ENCODE results near the gene PTPA.

Gene PTPA

DNA sequence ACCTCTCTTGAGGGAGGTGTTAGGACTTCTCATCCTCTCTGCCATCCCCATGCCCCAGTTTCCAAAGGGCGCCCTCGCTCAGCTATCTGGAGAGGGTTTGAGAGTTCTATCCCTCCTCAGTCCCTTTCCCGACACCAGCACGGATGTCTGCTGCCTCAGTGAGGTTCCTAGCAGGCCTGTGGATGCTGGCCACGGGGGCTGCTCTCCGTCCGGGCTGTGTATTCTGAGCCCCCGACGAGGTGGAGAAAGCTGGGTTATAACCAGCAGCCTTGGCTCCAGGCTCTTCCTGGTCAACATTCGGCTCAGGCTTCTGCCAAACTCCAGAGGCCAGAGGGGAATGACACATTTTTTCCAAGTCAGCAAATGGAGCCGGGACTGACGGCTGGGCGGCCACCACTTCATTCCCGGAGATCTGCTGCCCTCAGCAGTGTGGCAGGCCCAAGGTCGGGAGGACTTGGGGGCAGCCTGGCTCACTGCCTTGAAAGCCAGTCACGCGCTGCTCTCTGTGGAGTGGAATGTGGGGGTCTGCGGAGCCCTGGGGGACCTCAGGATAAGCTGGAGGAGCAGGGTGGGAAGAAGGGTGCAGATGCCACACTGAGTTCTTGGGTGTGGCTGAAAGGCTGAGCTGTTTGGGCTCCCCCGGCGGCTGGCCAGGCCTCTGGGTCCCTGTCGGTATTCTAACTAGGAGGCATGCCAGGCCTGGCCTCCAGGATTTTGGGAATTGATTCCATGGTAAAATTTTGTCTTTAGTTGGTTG lies 27.4 kb downstream of the PTPA start:
- no peak for DNase-seq

- DNase-seq: peak; percentile 58
These were observed 28.2 kb downstream of the PTPA start for GRCh38 chr9:129139233-129139992.

- peak; percentile 82 for DNase-seq
These were observed 28.8 kb downstream of the PTPA start for GRCh38 chr9:129139993-129140396.

DNA sequence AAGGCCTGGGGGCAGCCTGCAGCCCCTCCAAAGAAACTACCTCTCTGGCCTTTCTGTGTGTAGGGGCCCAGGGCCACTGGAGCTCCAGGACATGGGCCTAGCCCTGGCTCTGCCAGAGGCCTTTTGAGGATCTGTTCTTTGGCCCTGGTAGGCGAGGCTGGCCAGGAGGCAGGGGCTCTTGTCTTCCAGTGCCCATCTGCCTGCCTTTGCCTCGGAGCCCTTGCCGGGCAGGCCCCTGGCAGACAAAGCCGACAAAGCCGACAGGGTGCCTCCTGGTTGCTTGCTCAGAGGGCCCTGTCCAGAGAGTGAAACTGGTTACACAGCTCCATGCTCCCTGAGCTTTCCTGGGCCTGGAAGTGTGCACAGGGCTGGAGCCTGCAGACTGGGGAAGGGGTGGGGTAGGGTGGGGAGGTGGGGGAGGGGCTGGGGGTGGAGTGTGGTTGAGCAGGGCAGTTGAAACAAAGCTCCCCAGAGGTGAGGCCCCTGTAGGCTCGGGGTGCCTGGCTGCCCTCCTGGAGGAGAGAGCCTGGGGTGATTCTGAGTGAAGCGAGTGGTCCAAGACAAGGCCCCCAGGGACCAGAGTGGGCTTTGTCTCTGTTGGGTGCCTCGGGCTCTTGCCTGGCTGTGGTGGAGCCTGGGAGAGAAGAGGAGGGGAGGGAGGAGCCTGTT lies 29.3 kb downstream of the PTPA start:
- DNase-seq: no peak

DNA sequence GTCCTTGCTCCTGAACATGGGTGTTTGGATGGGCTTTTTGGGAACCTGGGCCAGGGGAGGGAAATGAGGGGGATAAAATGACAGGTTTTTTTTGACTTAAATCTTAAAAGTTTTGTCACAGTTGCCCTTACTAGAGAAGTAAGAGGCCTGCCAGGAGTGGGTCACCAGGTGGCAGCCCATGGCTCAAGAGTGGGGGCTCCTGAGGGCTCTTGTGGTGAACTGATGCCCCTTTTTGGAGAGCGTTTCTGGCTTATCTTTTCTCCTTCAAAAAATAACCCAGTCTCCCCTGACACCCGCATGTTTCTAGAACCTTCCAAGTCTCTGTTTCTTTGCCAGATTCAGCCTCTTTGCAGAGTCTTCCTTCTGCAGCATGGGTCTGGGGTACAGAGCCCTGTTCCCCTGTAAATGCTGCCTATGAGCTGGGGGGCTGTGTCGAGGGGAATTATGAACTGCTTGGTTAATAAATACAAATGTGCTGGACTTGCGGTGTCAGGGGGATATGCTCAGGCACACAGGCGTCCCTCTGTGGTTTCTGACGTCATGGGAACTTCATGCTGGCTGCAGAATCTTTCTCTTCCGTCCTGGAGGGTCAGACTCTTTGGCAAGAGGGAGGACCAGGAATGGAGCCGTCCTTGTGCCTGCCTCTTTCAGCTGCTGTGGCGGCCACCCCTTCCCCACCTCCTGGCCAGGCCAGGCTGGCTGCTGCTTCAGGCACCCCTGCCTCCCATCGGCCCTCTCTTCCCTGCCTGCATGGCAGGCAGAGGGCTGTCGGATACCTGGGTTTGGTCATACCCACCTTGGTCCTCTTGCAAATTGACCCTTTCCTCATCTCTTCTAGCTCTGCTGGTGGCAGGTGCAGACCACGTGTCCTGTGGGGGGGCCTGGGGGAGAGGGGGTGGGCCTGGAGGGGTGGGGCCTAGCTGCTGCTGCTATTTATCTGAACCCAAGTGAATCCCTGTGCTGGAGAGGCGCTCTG lies 30.1 kb downstream of the PTPA start:
- DNase-seq: no peak

DNA sequence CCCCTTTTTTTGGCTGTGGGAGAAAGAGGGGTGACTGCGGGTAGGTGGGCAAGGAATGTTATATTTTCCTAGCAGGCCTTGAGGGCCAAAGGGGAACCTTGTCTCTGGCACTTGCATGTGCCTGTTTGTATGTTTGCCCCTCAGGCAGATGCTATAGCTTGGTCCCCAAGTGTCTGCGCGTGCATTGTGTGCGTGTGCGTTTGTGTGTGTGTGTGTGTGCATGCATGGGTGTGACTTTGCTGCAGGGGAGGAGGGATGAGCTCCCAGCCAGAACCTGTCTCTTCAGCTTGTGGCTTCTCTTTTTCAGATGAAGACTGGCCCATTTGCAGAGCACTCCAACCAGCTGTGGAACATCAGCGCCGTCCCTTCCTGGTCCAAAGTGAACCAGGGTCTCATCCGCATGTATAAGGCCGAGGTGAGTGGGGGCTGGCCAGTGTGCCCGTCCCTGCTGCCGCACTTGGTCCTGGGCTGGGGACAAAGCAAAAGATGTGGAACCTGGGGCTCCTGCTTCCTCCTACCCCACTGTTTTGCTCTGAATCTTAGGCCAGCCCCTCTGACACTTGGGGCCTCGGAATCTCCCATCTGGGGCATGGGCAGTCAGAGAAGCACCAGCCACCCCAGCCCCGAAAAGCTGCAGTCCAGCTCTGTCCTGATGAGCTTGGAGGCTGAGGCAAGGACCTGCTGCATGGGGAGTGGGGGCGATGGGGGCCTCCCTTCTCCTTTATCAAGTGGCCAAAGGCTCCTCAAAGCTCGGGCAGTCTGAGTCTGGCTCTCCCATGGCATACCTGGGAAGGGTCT lies 31.1 kb downstream of the PTPA start:
- DNase-seq: no peak

DNA sequence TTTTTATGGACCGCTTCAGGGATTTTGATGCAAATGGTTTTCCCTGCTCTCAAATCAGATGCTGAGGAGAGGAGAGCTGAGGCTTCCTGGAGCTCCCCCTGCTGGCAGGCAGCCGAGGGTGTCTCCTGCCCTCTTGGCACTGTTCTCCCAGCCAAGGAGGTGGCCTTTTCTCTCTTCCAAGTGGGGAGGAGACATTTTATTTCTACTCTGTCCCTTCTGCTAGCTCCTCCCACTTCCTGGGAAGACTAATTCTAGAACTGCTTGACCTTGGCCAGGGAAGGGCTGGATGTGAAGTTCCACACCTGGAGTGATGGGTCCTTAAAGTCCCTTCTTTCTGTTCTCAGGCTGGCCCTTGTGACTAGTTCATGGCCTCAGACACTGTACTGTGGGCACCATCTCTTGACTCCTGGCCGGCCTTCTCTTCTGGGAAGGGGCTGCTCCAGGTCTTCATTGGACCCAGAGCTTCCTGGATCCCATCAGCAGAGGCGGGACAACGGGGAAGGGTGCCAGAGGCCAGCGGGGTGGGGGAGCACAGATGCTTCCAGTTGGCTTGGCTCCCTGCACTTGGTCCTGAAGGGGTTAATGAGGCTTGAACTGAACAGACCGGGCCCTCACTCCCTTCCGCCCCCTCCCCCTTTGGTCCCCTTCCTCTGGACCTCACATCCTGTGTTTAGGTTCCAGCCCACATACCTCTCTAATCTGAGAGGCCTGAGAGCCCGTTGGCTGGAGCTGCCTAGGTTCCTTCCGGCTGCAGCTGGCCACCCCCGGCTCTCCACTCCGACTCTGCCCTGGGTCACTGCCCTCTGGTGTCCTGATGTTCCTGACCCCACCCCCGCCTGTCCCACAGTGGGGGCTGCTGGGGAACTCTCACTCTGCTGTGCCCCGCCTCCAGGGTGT lies 32.1 kb downstream of the PTPA start:
- peak; percentile 64 for DNase-seq

- DNase-seq: no peak
These were observed 34.1 kb downstream of the PTPA start for GRCh38 chr9:129145316-129145715.

DNA sequence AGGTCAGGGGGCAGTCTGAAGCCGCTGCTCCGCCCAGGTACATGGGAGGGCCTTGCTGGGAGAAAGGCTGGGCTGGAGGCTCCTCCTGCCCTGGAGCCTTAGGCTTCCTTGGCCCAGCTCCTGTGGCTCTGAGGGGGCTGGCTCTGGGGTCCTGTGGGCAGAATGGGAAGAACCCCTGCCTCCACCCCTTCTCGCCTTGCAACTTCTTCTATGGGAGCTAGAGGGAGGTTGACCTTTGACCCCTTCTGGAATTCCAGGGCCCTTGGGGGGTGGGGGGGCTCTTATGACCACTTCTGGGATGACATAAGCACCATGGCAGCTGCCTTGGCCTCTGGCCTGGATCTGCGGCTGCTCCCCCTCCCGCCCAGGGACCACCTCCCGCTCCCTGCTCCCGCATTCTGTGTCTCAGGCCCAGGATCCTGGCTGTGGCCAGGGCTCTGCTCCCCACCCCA lies 34.7 kb downstream of the PTPA start:
- DNase-seq: no peak

- DNase-seq: no peak
These were observed 35.3 kb downstream of the PTPA start for GRCh38 chr9:129146441-129146941.

DNA sequence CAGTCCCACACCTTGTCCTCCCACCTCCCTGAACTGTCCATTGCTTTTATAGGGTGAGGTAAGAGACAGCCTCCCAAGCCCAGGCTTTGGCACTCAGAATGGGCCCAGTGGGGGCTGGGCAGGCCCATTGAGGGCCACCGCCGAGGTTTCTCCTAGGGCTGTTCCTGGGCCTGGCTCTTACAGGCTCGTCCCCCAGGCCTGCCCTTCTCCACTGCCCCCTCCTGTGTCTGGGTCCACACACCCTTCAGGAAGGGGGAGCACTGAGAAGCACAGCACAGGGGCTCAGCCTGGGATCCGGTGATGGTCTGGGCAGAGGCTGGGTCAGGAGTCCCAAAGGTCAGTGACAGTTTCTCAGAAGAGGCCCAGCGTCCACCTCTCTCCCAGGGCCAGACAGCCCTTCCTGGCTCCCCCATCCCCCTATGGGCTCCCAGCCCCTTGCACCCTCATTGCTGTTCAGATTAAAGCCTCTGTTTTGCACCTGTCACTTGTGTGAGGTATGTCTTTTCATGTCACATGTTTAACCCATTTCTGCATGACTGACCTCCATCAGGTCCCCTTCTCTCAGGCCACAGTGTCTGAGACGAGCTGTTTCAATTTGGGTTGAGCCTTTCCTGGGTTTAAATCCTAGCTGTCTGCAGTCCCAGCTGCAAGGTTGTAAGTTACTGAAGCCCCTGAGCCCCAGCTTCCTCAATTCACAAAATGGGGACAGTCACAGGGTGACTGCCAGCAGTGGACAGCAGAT lies 37.4 kb downstream of the PTPA start:
- DNase-seq: no peak

- no peak for DNase-seq
These were observed 38.2 kb downstream of the PTPA start for GRCh38 chr9:129149442-129149841.

- DNase-seq: no peak
These were observed 38.9 kb downstream of the PTPA start for GRCh38 chr9:129150122-129150521.

DNA sequence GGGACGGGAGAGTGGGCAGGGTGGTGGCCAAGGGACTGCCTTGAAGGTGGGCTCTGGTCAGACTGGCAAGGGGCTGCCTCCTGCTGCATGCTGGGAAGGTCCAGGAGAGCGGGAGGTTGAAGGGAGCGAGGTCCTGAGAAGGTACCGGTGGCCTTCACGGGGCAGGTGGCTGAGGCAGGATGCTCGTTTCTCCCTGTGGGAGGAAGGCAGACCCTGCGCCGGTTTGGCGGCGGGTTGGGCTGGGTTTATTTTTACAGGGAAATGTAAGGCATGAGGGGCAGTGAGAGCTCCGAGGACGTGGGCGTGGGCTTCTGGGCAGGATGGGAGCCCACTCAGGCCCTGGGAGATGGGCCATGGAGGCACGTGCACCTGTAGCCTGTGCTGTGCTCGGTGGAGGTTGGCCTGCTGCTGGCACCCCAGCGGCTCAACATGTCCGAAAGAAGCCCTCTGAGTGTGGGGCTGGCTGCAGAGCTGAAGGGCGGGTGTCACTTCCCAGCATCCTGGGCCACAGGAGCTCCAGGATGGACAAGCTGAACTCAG lies 39.5 kb downstream of the PTPA start:
- no peak for DNase-seq

DNA sequence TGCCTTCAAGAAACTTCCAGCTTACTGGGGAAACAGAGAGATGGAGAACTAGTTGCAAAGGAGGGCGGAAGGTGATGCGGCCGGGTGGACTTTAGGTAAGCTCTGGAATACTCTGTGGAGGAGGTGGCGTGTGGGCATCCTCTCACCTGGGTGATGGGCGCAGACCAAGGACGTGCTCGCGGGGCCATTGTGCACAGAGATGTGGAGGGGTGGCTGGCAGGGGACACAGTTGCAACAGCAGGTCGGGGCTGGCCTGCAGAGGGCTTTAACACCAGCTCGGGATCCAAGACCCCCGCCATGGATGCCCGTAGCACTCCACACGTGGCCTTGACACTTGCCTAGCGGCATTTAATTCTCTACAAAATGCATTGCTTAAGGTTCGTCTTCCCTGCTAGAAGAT lies 40.3 kb downstream of the PTPA start:
- no peak for DNase-seq

DNA sequence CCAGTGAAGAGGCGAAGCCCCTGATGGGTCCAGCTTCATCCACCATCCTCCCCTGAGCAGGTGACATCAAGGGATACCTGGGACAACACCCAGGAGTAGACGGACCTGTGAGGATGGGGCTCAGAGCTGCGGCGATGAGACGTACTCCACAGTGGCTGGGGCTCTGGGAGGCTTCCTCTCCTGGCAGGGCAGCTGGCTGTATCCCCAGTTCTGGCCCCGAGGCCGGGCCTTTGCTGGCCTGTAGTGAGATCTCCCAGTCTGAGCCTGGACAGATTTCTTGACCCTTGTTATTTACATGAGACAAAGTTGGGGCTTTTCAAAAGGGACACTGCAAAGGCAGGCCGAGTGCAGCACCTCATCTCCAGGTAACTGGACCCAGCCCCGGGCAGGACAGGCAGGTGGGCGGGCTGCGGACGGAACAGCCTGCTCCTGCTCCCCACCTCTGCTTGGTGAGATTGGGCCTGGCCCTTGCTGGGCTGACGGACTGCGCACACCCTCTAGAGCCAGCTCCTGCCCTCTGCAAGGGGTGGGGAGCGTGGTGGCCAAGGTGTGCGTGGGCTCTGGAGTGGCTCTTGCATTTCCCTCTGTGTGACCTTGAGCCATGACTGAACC lies 43.8 kb downstream of the PTPA start:
- DNase-seq: no peak

- DNase-seq: no peak
These were observed 44.9 kb downstream of the PTPA start for GRCh38 chr9:129156163-129156562.

DNA sequence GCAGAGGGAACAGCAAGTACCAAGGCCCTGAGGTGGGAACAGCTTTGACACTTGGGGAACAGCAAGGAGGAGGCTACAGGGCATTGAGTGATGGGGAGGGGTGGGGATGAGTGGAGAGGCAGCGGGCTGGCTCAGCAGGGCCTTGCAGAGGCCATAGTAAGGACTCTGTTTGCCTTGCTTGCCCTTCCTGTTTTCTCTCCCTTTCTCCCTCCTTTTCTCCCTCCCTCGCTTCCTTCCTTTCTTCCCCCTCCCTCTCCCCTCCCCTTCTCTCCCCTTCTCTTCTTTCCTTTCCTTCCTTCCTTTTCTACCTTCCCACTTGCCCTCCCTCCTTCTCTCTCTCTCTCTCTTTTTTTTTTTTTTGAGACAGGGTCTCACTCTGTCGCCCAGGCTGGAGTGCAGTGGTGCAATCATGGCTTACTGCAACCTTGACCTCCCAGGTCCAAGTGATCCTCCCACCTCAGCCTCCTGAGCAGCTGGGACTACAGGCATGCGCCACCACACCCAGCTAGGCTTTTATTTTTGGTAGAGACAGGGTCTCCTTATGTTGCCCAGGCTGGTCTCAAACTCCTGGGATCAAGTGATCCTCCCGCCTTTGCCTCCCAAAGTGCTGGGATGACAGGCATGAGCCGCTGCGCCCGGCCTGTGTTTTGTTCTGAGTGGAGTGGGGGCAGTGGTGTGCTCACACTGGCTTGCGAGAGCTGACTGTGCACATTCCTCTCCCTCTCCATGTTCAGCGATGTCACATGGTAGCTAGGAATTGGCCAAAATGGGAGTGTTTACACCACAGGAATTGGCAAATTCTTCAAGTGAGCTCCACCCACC lies 49.7 kb downstream of the PTPA start:
- no peak for DNase-seq

Data from stimulated activated naive CD4-positive, alpha-beta T cell treated with Interleukin-2 at 50 U/mL for 16 hours (primary cell).